ENCODE measurements around the gene TUBGCP4. TPM values are rescaled to one million over a fixed set of nuclear protein-coding genes. Genes with fewer than 3 reads are reported as not detected.

The TUBGCP4 gene
- total and polyA plus RNA-seq, 11 donors, result 5.9 to 16.7 (median 12.5) TPM

- peaks cover 0 to 91% (median 68%) of the 10 kb centered on the region in 9 donors for H3K36me3 ChIP-seq
- H3K4me3 ChIP-seq, result no peak overlapping the region
- no peak overlapping the region for H3K27ac ChIP-seq
- no peak for TF ChIP-seq POLR2A (IDR thresholded peaks at IDR 0.05)
- TF ChIP-seq CTCF (IDR thresholded peaks at IDR 0.05), result no peak
- no peaks in the 10 kb centered on the region for H3K9me3 ChIP-seq
- no peaks in the 10 kb centered on the region for H3K27me3 ChIP-seq
- DNase-seq (no peak), ATAC-seq (no peak)
- H3K4me1 ChIP-seq, result no peaks in the 10 kb centered on the region
- intact Hi-C loops (cut with DNase I), result no loop called here
Observed at GRCh38 chr15:43434446-43434845, 63.5 kb downstream of the TUBGCP4 start.

- intact Hi-C loops (cut with DNase I), result no loop called here
- TF ChIP-seq CTCF (IDR thresholded peaks at IDR 0.05) (no peak), POLR2A (IDR thresholded peaks at IDR 0.05) (no peak)
- H3K36me3 ChIP-seq, result peaks cover 0 to 80% (median 56%) of the 10 kb centered on the region in 9 donors
- no peak overlapping the region for H3K27ac ChIP-seq
- H3K27me3 ChIP-seq, result no peaks in the 10 kb centered on the region
- no peak overlapping the region for H3K4me3 ChIP-seq
- 94 to 97% (median 95%) methylated on average over 7 of the region's 7 CpGs for WGBS, 4 donors
- no peak for DNase-seq
- ATAC-seq, result no peak
- peaks cover 0 to 11% (median 6%) of the 10 kb centered on the region in 12 donors for H3K4me1 ChIP-seq
- no peaks in the 10 kb centered on the region for H3K9me3 ChIP-seq
Observed at GRCh38 chr15:43436395-43436794, 65.5 kb downstream of the TUBGCP4 start.

GRCh38 chr15:43439268-43439667 is 68.4 kb downstream of the TUBGCP4 start:
- ATAC-seq (no peak), DNase-seq (no peak)
- TF ChIP-seq POLR2A (IDR thresholded peaks at IDR 0.05), result no peak
- no peak for TF ChIP-seq CTCF (IDR thresholded peaks at IDR 0.05)
- peaks cover 0 to 16% (median 9%) of the 10 kb centered on the region in 12 donors for H3K4me1 ChIP-seq
- intact Hi-C loops (cut with DNase I), result no loop called here
- H3K9me3 ChIP-seq, result no peaks in the 10 kb centered on the region
- no peak overlapping the region for H3K4me3 ChIP-seq
- H3K27ac ChIP-seq, result no peak overlapping the region
- no peaks in the 10 kb centered on the region for H3K27me3 ChIP-seq
- WGBS, 4 donors, result 80 to 91% (median 83%) methylated on average over 3 of the region's 3 CpGs
- H3K36me3 ChIP-seq, result peaks cover 0 to 76% (median 45%) of the 10 kb centered on the region in 9 donors

- WGBS, 4 donors, result 29 to 33% (median 30%) methylated on average over 4 of the region's 4 CpGs
- no peak for TF ChIP-seq POLR2A (IDR thresholded peaks at IDR 0.05)
- TF ChIP-seq CTCF (IDR thresholded peaks at IDR 0.05), result peak; percentile 9 to 57 (median 39)
- peaks cover 0 to 16% (median 9%) of the 10 kb centered on the region in 12 donors for H3K4me1 ChIP-seq
- H3K27ac ChIP-seq, result peak overlapping the region in 11 of 12 donors; percentile 4 to 75 (median 54)
- intact Hi-C loops (cut with DNase I), result loop anchor here in 2 of 10 donors (5.0 to 10.0 kb wide), 2 partner anchors 72 to 74 kb away; partner anchors contain the start of gene MAP1A (in 1 of the 2)
- ATAC-seq (peak; percentile 89 to 97 (median 96)), DNase-seq (peak in 3 of 5 donors; percentile 25 to 31 (median 25))
- peaks cover 0 to 85% (median 52%) of the 10 kb centered on the region in 9 donors for H3K36me3 ChIP-seq
- H3K9me3 ChIP-seq, result no peaks in the 10 kb centered on the region
- H3K27me3 ChIP-seq, result no peaks in the 10 kb centered on the region
- H3K4me3 ChIP-seq, result no peak overlapping the region
Observed at GRCh38 chr15:43440721-43441281, 69.9 kb downstream of the TUBGCP4 start.

All from heart left ventricle (tissue), 16 donors.